SK-N-SH (cell line): ENCODE measurements around the gene TUBGCP6. TPM values are rescaled to one million over a fixed set of nuclear protein-coding genes. Genes with fewer than 3 reads are reported as not detected.

ENCODE experiments used
- CTCF ChIA-PET: fragments of 300-600, 350-600 bp; formaldehyde crosslinking; extraction: SDS; loops from one replicate; lab custom pipeline; 2021; lab: Yijun Ruan, JAX
- POLR2A ChIA-PET: fragments of 350-600 bp; sonication (Branson Sonifier 250); formaldehyde crosslinking; extraction: SDS; loops from one replicate; lab custom pipeline; 2020; ENCODE audit warnings: antibody characterized with exemption, inconsistent platforms; lab: Yijun Ruan, JAX
- DNase-seq: peaks from one replicate; pipeline ENCODE4 v3.0.0; 2012
- H2AFZ ChIP-seq: fragments of 200-600 bp; sonication (generic); 2 replicates; pipeline ENCODE4 v1.8.1; 2016; ENCODE audit warnings: antibody characterized with exemption, mild to moderate bottlenecking, low read depth
- H3F3A ChIP-seq: fragments of 200-600 bp; sonication (generic); replicated peaks from 2 replicates; pipeline ENCODE3; 2016; ENCODE audit warnings: antibody characterized with exemption, mild to moderate bottlenecking; ENCODE audit not compliant: insufficient read depth
- H3K27ac ChIP-seq, 2 experiments: fragments of 200-500 bp in 1 of 2; fragments of 200-600 bp in 1 of 2; sonication (Bioruptor generic) in 1 of 2; sonication (generic), shearing (Covaris generic) in 1 of 2; 2 replicates each; pipeline versions ENCODE4 v1.5.1 to v1.6.1; 2014 to 2016; ENCODE audit warnings: low read depth in 2 of 2, inconsistent platforms in 1 of 2, low read length in 1 of 2, mild to moderate bottlenecking in 1 of 2, mixed read lengths in 1 of 2
- H3K27me3 ChIP-seq: fragments of 200-600 bp; sonication (generic), shearing (Covaris generic); 2 replicates; pipeline ENCODE4 v1.6.1; 2016; ENCODE audit warnings: mixed run types; ENCODE audit not compliant: insufficient read depth
- H3K36me3 ChIP-seq, 2 experiments: fragments of 200-500 bp in 1 of 2; fragments of 200-600 bp in 1 of 2; sonication (Bioruptor generic) in 1 of 2; sonication (generic) in 1 of 2; replicated peaks in 1 of 2; 2 replicates each; pipeline versions ENCODE3 to v1.5.1; 2014 to 2016; ENCODE audit warnings: low read length in 1 of 2, mild to moderate bottlenecking in 1 of 2; ENCODE audit not compliant: insufficient read depth in 2 of 2, control insufficient read depth in 1 of 2
- H3K4me1 ChIP-seq, 2 experiments: fragments of 200-500 bp in 1 of 2; fragments of 200-600 bp in 1 of 2; sonication (Bioruptor generic) in 1 of 2; sonication (generic), shearing (Covaris generic) in 1 of 2; 2 replicates each; pipeline versions ENCODE4 v1.5.1 to v1.6.1; 2014 to 2016; ENCODE audit warnings: low read depth in 1 of 2, low read length in 1 of 2, mixed run types in 1 of 2; ENCODE audit not compliant: insufficient read depth in 2 of 2, control insufficient read depth in 1 of 2
- H3K4me2 ChIP-seq: fragments of 200-600 bp; sonication (generic), shearing (Covaris generic); 2 replicates; pipeline ENCODE4 v1.6.1; 2017; ENCODE audit warnings: mixed run types
- H3K4me3 ChIP-seq, 2 experiments: fragments of 200-500 bp in 1 of 2; fragments of 200-600 bp in 1 of 2; sonication (Bioruptor generic) in 1 of 2; sonication (generic), shearing (Covaris generic) in 1 of 2; 2 replicates each; pipeline versions ENCODE4 v1.5.1 to v1.8.1; 2014 to 2016; ENCODE audit warnings: low read depth in 2 of 2, inconsistent platforms in 1 of 2, low read length in 1 of 2, mild to moderate bottlenecking in 1 of 2, mixed read lengths in 1 of 2, moderate library complexity in 1 of 2
- H3K79me2 ChIP-seq: fragments of 200-600 bp; sonication (generic); 2 replicates; pipeline ENCODE4 v1.8.1; 2017; ENCODE audit warnings: mild to moderate bottlenecking; ENCODE audit not compliant: insufficient read depth
- H3K9ac ChIP-seq: fragments of 200-600 bp; sonication (generic); 2 replicates; pipeline ENCODE4 v1.6.1; 2017; ENCODE audit warnings: mixed run types
- H3K9me2 ChIP-seq: fragments of 200-600 bp; sonication (generic); 2 replicates; pipeline ENCODE4 v1.6.1; 2017; ENCODE audit warnings: mixed run types
- H3K9me3 ChIP-seq: fragments of 200-600 bp; sonication (generic); 2 replicates; pipeline ENCODE4 v1.6.1; 2017; ENCODE audit warnings: mixed run types, mild to moderate bottlenecking, moderate library complexity
- H4K20me1 ChIP-seq: fragments of 200-600 bp; sonication (generic); 2 replicates; pipeline ENCODE4 v1.6.1; 2017; ENCODE audit warnings: mild to moderate bottlenecking, mixed run types; ENCODE audit not compliant: insufficient read depth
- CHD2 ChIP-seq: fragments of 150-350 bp; IDR thresholded peaks from 2 replicates; pipeline ENCODE4 v1.6.1; 2018; ENCODE audit warnings: low read length; ENCODE audit not compliant: partially characterized antibody
- CTCF ChIP-seq: fragments of 200-600 bp; sonication (generic); IDR thresholded peaks from 2 replicates; pipeline ENCODE4 v1.6.1; 2017; ENCODE audit warnings: antibody characterized with exemption, mild to moderate bottlenecking, moderate library complexity
- EP300 ChIP-seq, 2 experiments: IDR thresholded peaks; 2 replicates each; pipeline versions ENCODE4 v1.4.0 to v1.6.1; 2012; ENCODE audit warnings: borderline replicate concordance in 1 of 2, low read depth in 1 of 2, low read length in 1 of 2
- FOSL2 ChIP-seq: IDR thresholded peaks from 2 replicates; pipeline ENCODE4 v1.4.0; 2012; ENCODE audit warnings: low read depth, mild to moderate bottlenecking, moderate library complexity, borderline replicate concordance
- FOXJ3 ChIP-seq: sonication (generic); formaldehyde crosslinking; IDR thresholded peaks from 2 replicates; pipeline ENCODE4 v1.5.1; 2020; ENCODE audit warnings: mild to moderate bottlenecking, missing genetic modification reagents
- GATA2 ChIP-seq: sonication (generic); formaldehyde crosslinking; IDR thresholded peaks from 2 replicates; pipeline ENCODE4 v1.5.0; 2020; ENCODE audit warnings: mild to moderate bottlenecking, missing genetic modification reagents
- JUND ChIP-seq: IDR thresholded peaks from 2 replicates; pipeline ENCODE4 v1.4.0; 2012
- NFIC ChIP-seq: IDR thresholded peaks from 2 replicates; pipeline ENCODE4 v1.4.0; 2012; ENCODE audit warnings: borderline replicate concordance
- RAD21 ChIP-seq: IDR thresholded peaks from 2 replicates; pipeline ENCODE4 v1.6.1; 2012; ENCODE audit warnings: mild to moderate bottlenecking, low read length
- REST ChIP-seq: IDR thresholded peaks from 2 replicates; pipeline ENCODE4 v1.6.1; 2012; ENCODE audit warnings: mild to moderate bottlenecking, low read depth, low read length, moderate library complexity
- RFX5 ChIP-seq: IDR thresholded peaks from 2 replicates; pipeline ENCODE4 v1.6.1; 2012; ENCODE audit warnings: mild to moderate bottlenecking, improper control_type of control experiment, low read length
- RXRA ChIP-seq: IDR thresholded peaks from 2 replicates; pipeline ENCODE4 v1.4.0; 2012; ENCODE audit warnings: low read depth, mild to moderate bottlenecking, borderline replicate concordance
- SMC3 ChIP-seq: IDR thresholded peaks from 2 replicates; pipeline ENCODE4 v1.6.1; 2012; ENCODE audit warnings: low read depth, low read length, improper control_type of control experiment
- WGBS: methylation state at CpG from one replicate; pipeline ENCODE4 v1.1.6; 2017; ENCODE audit warnings: low lambda C conversion rate; 5-methylcytosine and 5-hydroxymethylcytosine counted together
- polyA plus RNA-seq, 3 experiments: library from polyadenylated mRNA; depleted of rRNA; stranded (reverse); fragments of >200 nt; gene quantifications; 2 replicates each; pipeline ENCODE4 v1.2.3, GENCODE V29; 2012

TUBGCP6 gene
- polyA plus RNA-seq, 1 of the 3 experiments (the other 2 are of a cell fraction): 40.4 TPM

DNA sequence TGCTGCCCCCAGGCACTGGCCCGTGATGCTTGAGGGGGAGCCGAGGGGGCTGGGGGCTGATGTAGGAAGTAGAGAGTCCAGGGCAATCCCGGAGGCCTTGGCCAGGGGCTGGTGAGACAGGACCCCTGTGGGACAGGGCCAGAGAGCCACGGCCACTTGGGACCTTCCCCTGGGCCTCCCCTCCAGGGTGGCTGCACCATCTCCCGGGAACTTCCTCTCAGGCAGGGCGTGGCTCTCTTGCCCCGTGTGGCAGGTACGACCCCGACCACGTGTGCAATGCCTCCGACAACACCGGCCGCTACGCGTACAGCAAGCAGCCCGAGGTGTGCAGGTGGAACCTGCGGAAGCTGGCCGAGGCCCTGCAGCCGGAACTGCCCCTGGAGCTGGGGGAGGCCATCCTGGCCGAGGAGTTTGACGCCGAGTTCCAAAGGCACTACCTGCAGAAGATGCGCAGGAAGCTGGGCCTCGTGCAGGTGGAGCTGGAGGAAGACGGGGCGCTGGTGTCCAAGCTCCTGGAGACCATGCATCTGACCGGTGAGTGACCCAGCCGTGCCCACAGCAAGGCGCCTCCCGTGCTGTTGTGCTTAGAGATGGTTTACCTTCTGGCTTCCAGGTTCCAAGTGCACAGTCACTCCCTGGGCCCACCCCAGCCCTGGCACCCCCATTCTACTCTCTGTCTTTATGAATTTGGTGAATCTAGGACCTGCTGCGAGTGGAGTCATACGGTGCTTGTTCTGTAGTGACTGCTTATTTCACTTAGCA is 34.3 kb downstream of the TUBGCP6 start:
- 95% methylated on average over 2 of the region's 32 CpGs for WGBS
- CTCF ChIA-PET: interaction anchor here (1.0 to 1.9 kb wide), 7 partner anchors 8 to 131 kb away, joined by 3 to 16 read pairs (median 5); no protein-coding TSS in a partner anchor
- Histone ChIP-seq H4K20me1 (0 out of 2 replicates have a peak, but pooled peaks cover 16% of the 10 kb centered on the region), H3K79me2 (peaks cover 32% of the 10 kb centered on the region), H3K27me3 (no peaks in the 10 kb centered on the region), H3K9ac (no peak overlapping the region)
- TF ChIP-seq RXRA (no peak), REST (no peak), FOXJ3 (CRISPR knock-in tag) (no peak), NFIC (no peak), RFX5 (no peak), FOSL2 (no peak), RAD21 (no peak)
- TF ChIP-seq, all 33 proteins: peak for 0
- Histone ChIP-seq H3F3A (peaks cover 14% of the 10 kb centered on the region), H2AFZ (no peak overlapping the region), H3K27ac (no peak overlapping the region), H3K9me3 (no peaks in the 10 kb centered on the region), H3K4me3 (no peak overlapping the region), H3K36me3 (peaks cover 41 to 47% of the 10 kb centered on the region in 2 experiments), H3K4me2 (no peak overlapping the region), H3K4me1 (peaks cover 0 to 9% of the 10 kb centered on the region in 2 experiments; a peak in 1 of 4 replicates), H3K9me2 (no peaks in the 10 kb centered on the region)
- no peak for DNase-seq
- POLR2A ChIA-PET: no interaction called here

DNA sequence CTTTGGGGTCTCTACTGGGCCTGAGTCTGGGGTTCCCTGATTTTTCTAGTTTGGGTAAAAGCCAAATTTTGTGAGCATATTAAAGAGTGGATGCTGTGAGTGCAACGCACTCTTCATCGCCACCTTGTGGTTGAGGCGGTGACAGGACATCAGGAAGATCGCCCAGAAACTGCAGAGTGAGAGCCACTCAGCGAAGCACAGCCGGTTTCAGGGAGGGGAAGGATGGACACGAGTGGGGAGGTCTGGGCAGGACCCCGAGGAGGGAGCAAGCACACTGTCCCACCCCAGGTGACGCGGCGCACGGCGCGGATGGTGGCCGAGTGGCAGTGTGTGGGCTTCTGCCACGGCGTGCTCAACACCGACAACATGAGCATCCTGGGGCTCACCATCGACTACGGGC is 34.9 kb downstream of the TUBGCP6 start:
- H3K4me2 ChIP-seq: no peak overlapping the region
- peaks cover 0 to 2% of the 10 kb centered on the region in 2 experiments; a peak in 1 of 4 replicates for H3K4me1 ChIP-seq
- WGBS: 39% methylated on average over 9 of the region's 20 CpGs
- H2AFZ ChIP-seq: no peak overlapping the region
- H3F3A ChIP-seq: peaks cover 14% of the 10 kb centered on the region
- peaks cover 32% of the 10 kb centered on the region for H3K79me2 ChIP-seq
- TF ChIP-seq JUND (no peak), GATA2 (CRISPR knock-in tag) (no peak), REST (no peak), RAD21 (peak; percentile 73), EP300 (IDR thresholded peaks at IDR 0.05; ENCODE audit: borderline replicate concordance in 1 of 2, low read depth in 1 of 2, low read length in 1 of 2) (no peak), SMC3 (peak; percentile 85), CTCF (peak; percentile 84), CHD2 (peak; percentile 13), RXRA (no peak)
- POLR2A ChIA-PET: no interaction called here
- no peaks in the 10 kb centered on the region for H3K9me3 ChIP-seq
- H4K20me1 ChIP-seq: 0 out of 2 replicates have a peak, but pooled peaks cover 16% of the 10 kb centered on the region
- peak; percentile 87 for DNase-seq
- no peaks in the 10 kb centered on the region for H3K9me2 ChIP-seq
- CTCF ChIA-PET: interaction anchor here (1.0 to 1.6 kb wide), 2 partner anchors 8 to 132 kb away, joined by 4 to 5 read pairs; no protein-coding TSS in a partner anchor
- H3K4me3 ChIP-seq: no peak overlapping the region; a peak in 1 of 4 replicates
- H3K27me3 ChIP-seq: no peaks in the 10 kb centered on the region
- peaks cover 44% of the 10 kb centered on the region in 2 experiments for H3K36me3 ChIP-seq
- no peak overlapping the region for H3K27ac ChIP-seq
- no peak overlapping the region for H3K9ac ChIP-seq
